ENCODE measurements around the gene TENM3. TPM values are rescaled to one million over a fixed set of nuclear protein-coding genes. Genes with fewer than 3 reads are reported as not detected.

Gene TENM3
- polyA plus RNA-seq, 2 donors = 0.20 to 0.39 TPM

- Histone ChIP-seq H3K9me3 (ENCODE audit: control insufficient read depth in 2 of 2, insufficient read depth in 1 of 2, low read depth in 1 of 2, low read length in 1 of 2) (peaks cover 0 to 6% of the 10 kb centered on the region in 2 donors), H3K27me3 (ENCODE audit: control insufficient read depth in 1 of 2, insufficient read depth in 2 of 2, low read length in 2 of 2) (no peaks in the 10 kb centered on the region), H3K36me3 (ENCODE audit: control insufficient read depth in 2 of 2, insufficient read depth in 2 of 2, low read length in 1 of 2) (no peaks in the 10 kb centered on the region), H3K4me3 (ENCODE audit: low read depth in 1 of 2, low read length in 2 of 2) (no peak overlapping the region), H3K27ac (ENCODE audit: low read depth in 2 of 2, low read length in 1 of 2) (no peak overlapping the region), H3K4me1 (ENCODE audit: control insufficient read depth in 2 of 2, insufficient read depth in 2 of 2, low read length in 1 of 2) (no peaks in the 10 kb centered on the region)
Observed at GRCh38 chr4:182648766-182649165, 405.6 kb downstream of the TENM3 start.

- H3K9me3 ChIP-seq (ENCODE audit: control insufficient read depth in 2 of 2, insufficient read depth in 1 of 2, low read depth in 1 of 2, low read length in 1 of 2) = peaks cover 0 to 6% of the 10 kb centered on the region in 2 donors
- H3K4me1 ChIP-seq (ENCODE audit: control insufficient read depth in 2 of 2, insufficient read depth in 2 of 2, low read length in 1 of 2) = no peaks in the 10 kb centered on the region
- no peaks in the 10 kb centered on the region for H3K27me3 ChIP-seq (ENCODE audit: control insufficient read depth in 1 of 2, insufficient read depth in 2 of 2, low read length in 2 of 2)
- no peak overlapping the region for H3K27ac ChIP-seq (ENCODE audit: low read depth in 2 of 2, low read length in 1 of 2)
- no peak overlapping the region for H3K4me3 ChIP-seq (ENCODE audit: low read depth in 1 of 2, low read length in 2 of 2)
- 87 to 88% methylated on average over 8 of the region's 8 CpGs for WGBS, 2 donors
- H3K36me3 ChIP-seq (ENCODE audit: control insufficient read depth in 2 of 2, insufficient read depth in 2 of 2, low read length in 1 of 2) = no peaks in the 10 kb centered on the region
Observed at GRCh38 chr4:182649698-182650477, 406.7 kb downstream of the TENM3 start.

GRCh38 chr4:182653596-182653995 is 410.4 kb downstream of the TENM3 start:
- no peaks in the 10 kb centered on the region for H3K9me3 ChIP-seq (ENCODE audit: control insufficient read depth in 2 of 2, insufficient read depth in 1 of 2, low read depth in 1 of 2, low read length in 1 of 2)
- no peaks in the 10 kb centered on the region for H3K27me3 ChIP-seq (ENCODE audit: control insufficient read depth in 1 of 2, insufficient read depth in 2 of 2, low read length in 2 of 2)
- H3K4me1 ChIP-seq (ENCODE audit: control insufficient read depth in 2 of 2, insufficient read depth in 2 of 2, low read length in 1 of 2) = no peaks in the 10 kb centered on the region
- H3K4me3 ChIP-seq (ENCODE audit: low read depth in 1 of 2, low read length in 2 of 2) = no peak overlapping the region
- H3K27ac ChIP-seq (ENCODE audit: low read depth in 2 of 2, low read length in 1 of 2) = no peak overlapping the region
- WGBS, 2 donors = 84% methylated on average over 3 of the region's 3 CpGs
- no peaks in the 10 kb centered on the region for H3K36me3 ChIP-seq (ENCODE audit: control insufficient read depth in 2 of 2, insufficient read depth in 2 of 2, low read length in 1 of 2)

GRCh38 chr4:182655340-182655739 is 412.1 kb downstream of the TENM3 start:
- H3K27me3 ChIP-seq (ENCODE audit: control insufficient read depth in 1 of 2, insufficient read depth in 2 of 2, low read length in 2 of 2) = no peaks in the 10 kb centered on the region
- no peak overlapping the region for H3K27ac ChIP-seq (ENCODE audit: low read depth in 2 of 2, low read length in 1 of 2)
- H3K4me3 ChIP-seq (ENCODE audit: low read depth in 1 of 2, low read length in 2 of 2) = no peak overlapping the region
- H3K36me3 ChIP-seq (ENCODE audit: control insufficient read depth in 2 of 2, insufficient read depth in 2 of 2, low read length in 1 of 2) = no peaks in the 10 kb centered on the region
- no peaks in the 10 kb centered on the region for H3K9me3 ChIP-seq (ENCODE audit: control insufficient read depth in 2 of 2, insufficient read depth in 1 of 2, low read depth in 1 of 2, low read length in 1 of 2)
- H3K4me1 ChIP-seq (ENCODE audit: control insufficient read depth in 2 of 2, insufficient read depth in 2 of 2, low read length in 1 of 2) = no peaks in the 10 kb centered on the region
- WGBS, 2 donors = 87 to 90% methylated on average over 7 of the region's 7 CpGs

GRCh38 chr4:182662551-182662950 is 419.3 kb downstream of the TENM3 start:
- Histone ChIP-seq H3K4me3 (ENCODE audit: low read depth in 1 of 2, low read length in 2 of 2) (no peak overlapping the region), H3K4me1 (ENCODE audit: control insufficient read depth in 2 of 2, insufficient read depth in 2 of 2, low read length in 1 of 2) (no peaks in the 10 kb centered on the region), H3K9me3 (ENCODE audit: control insufficient read depth in 2 of 2, insufficient read depth in 1 of 2, low read depth in 1 of 2, low read length in 1 of 2) (no peaks in the 10 kb centered on the region), H3K27me3 (ENCODE audit: control insufficient read depth in 1 of 2, insufficient read depth in 2 of 2, low read length in 2 of 2) (no peaks in the 10 kb centered on the region), H3K27ac (ENCODE audit: low read depth in 2 of 2, low read length in 1 of 2) (no peak overlapping the region), H3K36me3 (ENCODE audit: control insufficient read depth in 2 of 2, insufficient read depth in 2 of 2, low read length in 1 of 2) (no peaks in the 10 kb centered on the region)
- WGBS, 2 donors = 55 to 58% methylated on average over 2 of the region's 2 CpGs

- no peaks in the 10 kb centered on the region for H3K36me3 ChIP-seq (ENCODE audit: control insufficient read depth in 2 of 2, insufficient read depth in 2 of 2, low read length in 1 of 2)
- no peak overlapping the region for H3K4me3 ChIP-seq (ENCODE audit: low read depth in 1 of 2, low read length in 2 of 2)
- H3K9me3 ChIP-seq (ENCODE audit: control insufficient read depth in 2 of 2, insufficient read depth in 1 of 2, low read depth in 1 of 2, low read length in 1 of 2) = no peaks in the 10 kb centered on the region
- 63 to 73% methylated on average over 3 of the region's 3 CpGs for WGBS, 2 donors
- no peak overlapping the region for H3K27ac ChIP-seq (ENCODE audit: low read depth in 2 of 2, low read length in 1 of 2)
- H3K27me3 ChIP-seq (ENCODE audit: control insufficient read depth in 1 of 2, insufficient read depth in 2 of 2, low read length in 2 of 2) = no peaks in the 10 kb centered on the region
- H3K4me1 ChIP-seq (ENCODE audit: control insufficient read depth in 2 of 2, insufficient read depth in 2 of 2, low read length in 1 of 2) = no peaks in the 10 kb centered on the region
Observed at GRCh38 chr4:182671231-182671630, 428.0 kb downstream of the TENM3 start.

GRCh38 chr4:182671749-182672148 is 428.5 kb downstream of the TENM3 start:
- Histone ChIP-seq H3K4me3 (ENCODE audit: low read depth in 1 of 2, low read length in 2 of 2) (no peak overlapping the region), H3K27ac (ENCODE audit: low read depth in 2 of 2, low read length in 1 of 2) (no peak overlapping the region), H3K9me3 (ENCODE audit: control insufficient read depth in 2 of 2, insufficient read depth in 1 of 2, low read depth in 1 of 2, low read length in 1 of 2) (no peaks in the 10 kb centered on the region), H3K36me3 (ENCODE audit: control insufficient read depth in 2 of 2, insufficient read depth in 2 of 2, low read length in 1 of 2) (no peaks in the 10 kb centered on the region), H3K4me1 (ENCODE audit: control insufficient read depth in 2 of 2, insufficient read depth in 2 of 2, low read length in 1 of 2) (no peaks in the 10 kb centered on the region), H3K27me3 (ENCODE audit: control insufficient read depth in 1 of 2, insufficient read depth in 2 of 2, low read length in 2 of 2) (no peaks in the 10 kb centered on the region)
- 69 to 84% methylated on average over 5 of the region's 5 CpGs for WGBS, 2 donors

GRCh38 chr4:182678590-182678989 is 435.4 kb downstream of the TENM3 start:
- Histone ChIP-seq H3K27me3 (ENCODE audit: control insufficient read depth in 1 of 2, insufficient read depth in 2 of 2, low read length in 2 of 2) (no peaks in the 10 kb centered on the region), H3K27ac (ENCODE audit: low read depth in 2 of 2, low read length in 1 of 2) (no peak overlapping the region), H3K9me3 (ENCODE audit: control insufficient read depth in 2 of 2, insufficient read depth in 1 of 2, low read depth in 1 of 2, low read length in 1 of 2) (no peaks in the 10 kb centered on the region), H3K36me3 (ENCODE audit: control insufficient read depth in 2 of 2, insufficient read depth in 2 of 2, low read length in 1 of 2) (no peaks in the 10 kb centered on the region), H3K4me1 (ENCODE audit: control insufficient read depth in 2 of 2, insufficient read depth in 2 of 2, low read length in 1 of 2) (no peaks in the 10 kb centered on the region), H3K4me3 (ENCODE audit: low read depth in 1 of 2, low read length in 2 of 2) (no peak overlapping the region)
- WGBS, 2 donors = 94 to 96% methylated on average over 4 of the region's 4 CpGs

GRCh38 chr4:182679533-182679932 is 436.3 kb downstream of the TENM3 start:
- Histone ChIP-seq H3K9me3 (ENCODE audit: control insufficient read depth in 2 of 2, insufficient read depth in 1 of 2, low read depth in 1 of 2, low read length in 1 of 2) (no peaks in the 10 kb centered on the region), H3K27me3 (ENCODE audit: control insufficient read depth in 1 of 2, insufficient read depth in 2 of 2, low read length in 2 of 2) (no peaks in the 10 kb centered on the region), H3K36me3 (ENCODE audit: control insufficient read depth in 2 of 2, insufficient read depth in 2 of 2, low read length in 1 of 2) (no peaks in the 10 kb centered on the region), H3K27ac (ENCODE audit: low read depth in 2 of 2, low read length in 1 of 2) (no peak overlapping the region), H3K4me3 (ENCODE audit: low read depth in 1 of 2, low read length in 2 of 2) (no peak overlapping the region), H3K4me1 (ENCODE audit: control insufficient read depth in 2 of 2, insufficient read depth in 2 of 2, low read length in 1 of 2) (no peaks in the 10 kb centered on the region)
- 85 to 87% methylated on average over 11 of the region's 11 CpGs for WGBS, 2 donors

- no peaks in the 10 kb centered on the region for H3K4me1 ChIP-seq (ENCODE audit: control insufficient read depth in 2 of 2, insufficient read depth in 2 of 2, low read length in 1 of 2)
- H3K36me3 ChIP-seq (ENCODE audit: control insufficient read depth in 2 of 2, insufficient read depth in 2 of 2, low read length in 1 of 2) = no peaks in the 10 kb centered on the region
- 77 to 78% methylated on average over 15 of the region's 15 CpGs for WGBS, 2 donors
- no peak overlapping the region for H3K4me3 ChIP-seq (ENCODE audit: low read depth in 1 of 2, low read length in 2 of 2)
- no peaks in the 10 kb centered on the region for H3K9me3 ChIP-seq (ENCODE audit: control insufficient read depth in 2 of 2, insufficient read depth in 1 of 2, low read depth in 1 of 2, low read length in 1 of 2)
- H3K27me3 ChIP-seq (ENCODE audit: control insufficient read depth in 1 of 2, insufficient read depth in 2 of 2, low read length in 2 of 2) = no peaks in the 10 kb centered on the region
- no peak overlapping the region for H3K27ac ChIP-seq (ENCODE audit: low read depth in 2 of 2, low read length in 1 of 2)
Observed at GRCh38 chr4:182680234-182680653, 437.0 kb downstream of the TENM3 start.
